Hepatocyte (in vitro differentiated cells): ENCODE measurements around the gene GGA1.

ENCODE experiments used
- CTCF ChIP-seq: fragments of 200-600 bp; sonication (generic); IDR thresholded peaks from 2 replicates; pipeline ENCODE4 v1.5.1; 2016; ENCODE audit warnings: antibody characterized with exemption, mild to moderate bottlenecking; ENCODE audit not compliant: poor library complexity
- EZH2 ChIP-seq: fragments of 200-600 bp; sonication (generic); IDR thresholded peaks from 2 replicates; pipeline ENCODE4 v1.6.1; 2016; ENCODE audit warnings: antibody characterized with exemption, mild to moderate bottlenecking, borderline replicate concordance

- TF ChIP-seq CTCF (no peak), EZH2 (no peak)
Observed at GRCh38 chr22:37618674-37619073, 10.0 kb downstream of the GGA1 start.
